ENCODE results near the gene COBL.
A peak's percentile ranks its signal among the peaks of the same experiment; 100 is the strongest.

The COBL gene

GRCh38 chr7:51180092-51180491 is 136.5 kb downstream of the COBL start:
- no peak for DNase-seq

- DNase-seq, result no peak
Observed at GRCh38 chr7:51175992-51176388, 140.6 kb downstream of the COBL start.

GRCh38 chr7:51175316-51175991 is 141.2 kb downstream of the COBL start:
- no peak for DNase-seq

GRCh38 chr7:51165337-51165736 is 151.3 kb downstream of the COBL start:
- no peak for DNase-seq

- DNase-seq, result peak; percentile 74
Observed at GRCh38 chr7:51162724-51163329, 153.8 kb downstream of the COBL start.

GRCh38 chr7:51161937-51162336 is 154.7 kb downstream of the COBL start:
- no peak for DNase-seq

GRCh38 chr7:51160990-51161615 is 155.5 kb downstream of the COBL start:
- peak; percentile 12 for DNase-seq

- DNase-seq, result no peak
Observed at GRCh38 chr7:51160411-51160810, 156.2 kb downstream of the COBL start.

GRCh38 chr7:51158742-51159445 is 157.7 kb downstream of the COBL start:
- DNase-seq, result no peak

GRCh38 chr7:51158211-51158610 is 158.4 kb downstream of the COBL start:
- DNase-seq, result no peak

GRCh38 chr7:51154201-51154600 is 162.4 kb downstream of the COBL start:
- no peak for DNase-seq

GRCh38 chr7:51152706-51153200 is 163.9 kb downstream of the COBL start:
- no peak for DNase-seq

GRCh38 chr7:51151455-51151854 is 165.2 kb downstream of the COBL start:
- no peak for DNase-seq

GRCh38 chr7:51150193-51150592 is 166.4 kb downstream of the COBL start:
- no peak for DNase-seq

- no peak for DNase-seq
Observed at GRCh38 chr7:51148216-51148615, 168.4 kb downstream of the COBL start.

- DNase-seq, result no peak
Observed at GRCh38 chr7:51146816-51147586, 169.6 kb downstream of the COBL start.

GRCh38 chr7:51144178-51144577 is 172.4 kb downstream of the COBL start:
- DNase-seq, result no peak

- DNase-seq, result no peak
Observed at GRCh38 chr7:51142741-51143385, 173.7 kb downstream of the COBL start.

- peak; percentile 29 for DNase-seq
Observed at GRCh38 chr7:51141451-51142003, 175.1 kb downstream of the COBL start.

- DNase-seq, result no peak
Observed at GRCh38 chr7:51140199-51141164, 176.1 kb downstream of the COBL start.

- no peak for DNase-seq
Observed at GRCh38 chr7:51139796-51140195, 176.8 kb downstream of the COBL start.

All from NCI-H2029 treated with DMSO at 0.1 percent for 48 hours (cell line).